GM19467 (cell line): ENCODE data around the gene ARHGEF11.

Source experiments
- ATAC-seq: cut with Tn5 transposase; IDR thresholded peaks from one replicate; pipeline ENCODE4 v1.9.1; 2021; ENCODE audit warnings: mild to moderate bottlenecking, moderate library complexity; ENCODE audit not compliant: unreplicated experiment

Gene ARHGEF11

GRCh38 chr1:156957634-156958033, 87.9 kb downstream of the ARHGEF11 start:
- ATAC-seq: no peak

DNA sequence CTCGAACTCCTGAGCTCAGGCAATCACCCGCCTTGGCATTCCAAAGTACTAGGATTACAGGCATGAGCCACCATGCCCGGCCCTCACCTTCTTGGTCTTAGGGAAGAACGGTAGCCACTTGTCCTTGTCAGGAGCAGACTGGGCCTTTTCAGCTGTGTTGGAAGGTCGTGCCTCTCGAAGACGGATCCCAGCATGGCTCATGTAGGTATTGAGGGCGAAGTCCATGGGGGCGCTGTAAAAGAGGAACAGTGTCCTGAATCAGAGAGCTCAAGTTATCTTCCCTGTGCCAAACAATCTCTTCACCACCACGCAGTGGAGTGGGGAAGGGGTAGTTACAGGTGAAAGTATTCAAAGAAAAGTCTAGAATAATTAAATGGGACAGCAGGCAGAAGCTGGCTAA, 89.2 kb downstream of the ARHGEF11 start:
- ATAC-seq: no peak

DNA sequence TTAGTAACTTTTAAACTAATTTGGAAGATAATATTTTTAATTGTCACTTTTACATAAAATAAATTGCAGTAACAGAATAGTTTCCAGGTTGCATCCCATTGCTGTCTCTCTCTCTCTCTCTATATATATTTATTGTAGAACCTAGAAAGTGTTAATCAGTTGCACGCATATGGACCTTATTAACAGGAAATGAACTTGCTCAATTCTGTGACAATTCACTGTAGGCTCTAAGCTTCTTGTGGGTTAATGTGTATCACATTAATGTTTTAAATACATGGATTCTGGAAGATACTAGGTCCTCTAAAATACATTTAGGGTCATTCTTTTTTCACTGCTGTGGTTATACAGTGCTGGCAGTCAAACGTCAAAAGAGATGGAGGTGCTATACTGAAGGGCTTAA, 92.0 kb downstream of the ARHGEF11 start:
- no peak for ATAC-seq

GRCh38 chr1:156951371-156951770, 94.2 kb downstream of the ARHGEF11 start:
- ATAC-seq: no peak

DNA sequence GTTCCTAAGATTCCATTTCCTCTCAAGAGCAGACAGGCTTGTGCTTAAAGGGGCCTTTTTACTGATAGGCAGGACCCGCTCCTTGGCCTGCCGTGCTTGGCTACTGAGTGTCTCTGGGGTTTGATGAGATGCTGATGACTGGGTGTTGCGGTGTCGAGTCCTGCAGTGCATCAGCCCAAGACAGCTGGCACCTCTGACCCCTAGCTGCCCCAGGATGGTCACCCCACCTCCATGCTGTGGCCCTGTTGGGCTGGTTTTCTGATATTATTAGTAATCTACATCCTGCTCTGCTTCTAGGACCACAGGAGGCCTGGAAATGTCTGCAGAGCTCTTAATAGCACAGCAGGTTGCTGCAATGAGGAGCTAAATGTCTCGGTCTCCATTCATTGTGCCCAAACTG, 96.4 kb downstream of the ARHGEF11 start:
- no peak for ATAC-seq

- ATAC-seq: no peak
Measured at GRCh38 chr1:156948708-156949107, 96.8 kb downstream of the ARHGEF11 start.

GRCh38 chr1:156947818-156948525, 97.6 kb downstream of the ARHGEF11 start:
- no peak for ATAC-seq

GRCh38 chr1:156947127-156947526, 98.4 kb downstream of the ARHGEF11 start:
- no peak for ATAC-seq

- ATAC-seq: no peak
Measured at GRCh38 chr1:156945881-156946661, 99.5 kb downstream of the ARHGEF11 start.

- ATAC-seq: no peak
Measured at GRCh38 chr1:156944848-156945247, 100.7 kb downstream of the ARHGEF11 start.

DNA sequence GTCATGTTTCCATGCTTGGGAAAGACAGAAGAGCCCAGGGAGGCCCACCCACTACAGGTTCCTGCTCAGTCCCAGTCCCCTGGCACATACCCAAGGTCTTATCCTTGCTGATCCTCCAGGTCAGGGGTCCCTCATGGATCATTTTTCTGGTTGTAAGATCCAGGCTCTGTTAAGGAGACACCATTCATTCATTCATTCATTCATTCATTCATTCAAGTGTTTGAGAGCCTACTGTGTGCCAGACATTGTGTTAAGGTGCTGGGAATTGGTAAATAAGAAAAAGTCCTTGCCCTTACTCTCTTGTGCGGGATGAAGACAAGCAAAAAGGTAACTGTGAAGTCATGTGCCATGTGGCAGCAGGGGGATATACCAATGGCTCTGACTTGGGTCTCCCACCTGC, 101.3 kb downstream of the ARHGEF11 start:
- ATAC-seq: no peak

GRCh38 chr1:156943756-156944155, 101.8 kb downstream of the ARHGEF11 start:
- no peak for ATAC-seq

DNA sequence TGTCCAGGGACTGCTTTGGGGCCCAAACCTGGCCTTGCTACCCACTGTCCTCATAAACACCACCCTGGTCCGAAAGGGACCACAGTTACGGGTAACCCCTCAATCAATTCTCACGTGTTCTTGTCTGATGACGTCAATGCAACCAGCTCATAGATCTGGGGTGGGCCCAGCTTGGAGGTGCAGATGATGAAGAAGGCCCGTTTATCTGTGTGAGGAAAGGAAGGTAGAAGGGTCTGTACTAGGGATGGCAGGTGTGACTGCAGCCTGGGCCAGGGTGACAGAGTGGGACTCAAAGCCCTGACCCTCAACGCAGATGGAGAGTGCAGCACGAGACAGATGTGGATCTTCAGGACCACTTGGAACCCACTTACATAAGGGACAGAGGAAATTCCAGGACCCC, 103.0 kb downstream of the ARHGEF11 start:
- ATAC-seq: no peak

GRCh38 chr1:156942176-156942575, 103.4 kb downstream of the ARHGEF11 start:
- ATAC-seq: no peak

DNA sequence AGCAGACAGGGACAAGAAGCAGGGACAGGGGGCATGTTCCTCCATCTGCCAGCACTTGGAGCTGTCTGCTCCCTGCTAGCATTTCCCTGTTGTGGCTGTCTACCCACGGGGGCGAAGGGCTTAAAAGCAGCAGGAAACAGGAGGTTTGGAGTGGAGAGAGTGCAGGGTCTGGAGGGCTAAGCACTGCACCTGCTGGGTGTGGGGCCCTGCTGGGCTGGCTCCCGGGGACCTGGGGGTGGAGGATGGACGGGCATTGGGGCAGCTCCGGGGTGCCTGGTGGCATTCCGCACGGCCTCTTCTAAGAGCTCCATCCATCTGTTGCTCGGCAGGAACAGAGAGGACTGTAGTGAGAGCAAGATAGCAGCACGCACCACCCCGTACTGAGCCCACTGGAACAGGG, 103.9 kb downstream of the ARHGEF11 start:
- ATAC-seq: no peak

GRCh38 chr1:156939786-156940334, 105.7 kb downstream of the ARHGEF11 start:
- ATAC-seq: no peak

DNA sequence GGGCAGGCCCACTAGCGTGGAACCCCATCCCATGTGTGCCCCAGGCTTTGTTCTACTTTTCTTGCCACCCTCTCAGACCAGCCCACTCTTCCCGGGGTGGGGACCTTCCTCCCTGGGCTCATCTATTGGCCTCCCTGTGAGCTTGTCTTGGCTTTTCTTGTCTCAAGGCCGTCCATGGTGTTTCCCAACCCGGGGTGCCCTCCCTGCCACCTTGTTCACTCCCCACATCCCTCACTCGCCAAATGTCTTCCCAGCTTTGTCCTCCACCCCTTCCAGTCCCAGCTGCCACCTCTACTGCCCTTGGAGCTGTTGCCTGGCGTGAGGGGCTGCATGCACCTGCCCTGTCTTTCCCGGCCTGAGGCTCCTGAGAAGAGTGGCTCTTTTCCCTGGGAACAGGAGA, 106.7 kb downstream of the ARHGEF11 start:
- ATAC-seq: no peak

DNA sequence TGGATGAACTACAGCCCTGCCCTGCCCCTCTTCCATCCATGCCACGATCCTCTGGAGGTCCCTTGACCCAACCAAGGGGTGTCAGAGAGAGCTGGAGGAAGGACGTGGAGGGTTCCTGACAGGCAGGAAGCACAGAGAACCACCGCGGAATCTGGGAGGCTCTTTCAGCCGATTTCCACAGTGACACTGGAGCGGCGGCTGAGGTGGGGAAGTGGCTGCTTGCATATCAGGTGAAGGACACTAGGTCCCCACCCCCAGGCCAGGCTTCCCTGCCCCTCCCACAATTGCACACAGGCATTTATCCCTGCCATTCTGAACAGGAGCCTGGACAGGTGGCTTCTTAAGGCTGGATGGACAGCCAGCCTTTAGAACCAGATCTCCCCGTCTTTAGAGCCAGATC, 107.7 kb downstream of the ARHGEF11 start:
- ATAC-seq: no peak

DNA sequence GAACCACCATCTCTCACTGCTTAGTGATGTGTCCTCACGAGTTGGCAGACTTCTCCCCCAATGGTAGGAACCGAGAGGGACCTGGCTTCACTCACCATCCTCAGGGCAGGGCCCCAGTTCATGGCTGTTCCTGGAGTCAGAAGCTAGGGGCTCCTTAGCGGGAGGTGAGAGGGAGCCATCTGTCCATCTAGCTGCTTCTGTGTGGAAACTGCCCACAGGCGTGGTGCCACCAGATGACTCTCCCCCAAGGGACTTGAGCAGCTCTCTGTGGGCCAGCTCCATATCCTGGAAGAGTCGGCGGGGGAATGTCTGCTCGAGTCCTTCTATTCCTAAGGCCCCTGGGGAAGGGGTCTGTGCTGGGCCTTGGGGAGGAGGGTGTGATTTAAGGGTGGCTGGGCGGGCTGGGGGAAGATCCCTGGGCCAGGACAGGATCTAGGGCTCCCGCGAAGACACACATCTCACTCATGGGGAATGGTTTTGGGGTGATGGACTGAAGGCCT, 108.8 kb downstream of the ARHGEF11 start:
- ATAC-seq: no peak

- no peak for ATAC-seq
Measured at GRCh38 chr1:156936191-156936590, 109.4 kb downstream of the ARHGEF11 start.

GRCh38 chr1:156935505-156936128, 109.9 kb downstream of the ARHGEF11 start:
- no peak for ATAC-seq
